GM12878 (cell line): ENCODE results near the gene TGIF2. TPM values are rescaled to one million over a fixed set of nuclear protein-coding genes. Genes with fewer than 3 reads are reported as not detected.

Experiments
- ATAC-seq: fragments of 200-7000 bp; cut with Tn5 transposase; 3 replicates; pipeline ENCODE4 v1.9.1; 2020; ENCODE audit warnings: mild to moderate bottlenecking, moderate library complexity
- Bru-seq: library from RNA; stranded (reverse); fragments of 400-500 nt; gene quantifications from one replicate; lab custom pipeline; 2021; lab: Mats Ljungman, UMichigan
- BruChase-seq, 2 experiments: library from RNA; stranded (reverse); fragments of 400-500 nt; gene quantifications; one replicate each; lab custom pipeline; 2021; lab: Mats Ljungman, UMichigan
- BruUV-seq: library from RNA; stranded (reverse); fragments of 400-500 nt; replicated peaks from 2 replicates; lab custom pipeline; 2021; lab: Mats Ljungman, UMichigan
- CTCF ChIA-PET: fragments of 300-600 bp; sonication (Branson Sonifier 250); formaldehyde crosslinking; extraction: SDS; loops from one replicate; lab custom pipeline; 2021; ENCODE audit warnings: inconsistent platforms; lab: Yijun Ruan, JAX
- POLR2A ChIA-PET: fragments of 350-600 bp; formaldehyde crosslinking; extraction: SDS; loops from one replicate; lab custom pipeline; 2021; ENCODE audit warnings: inconsistent platforms; lab: Charles Lee
- RAD21 ChIA-PET: fragments of 300-600 bp; sonication (Branson Sonifier 250); formaldehyde crosslinking; loops from one replicate; lab custom pipeline; 2023; ENCODE audit warnings: antibody characterized with exemption; ENCODE audit not compliant: unreplicated experiment; lab: Charles Lee
- SMC1A ChIA-PET: fragments of 300-600 bp; sonication (Branson Sonifier 250); formaldehyde crosslinking; loops from one replicate; lab custom pipeline; 2023; ENCODE audit not compliant: unreplicated experiment, uncharacterized antibody; lab: Charles Lee
- DNase-seq: peaks from one replicate; pipeline ENCODE4 v3.0.0-alpha.2; 2011; ENCODE audit warnings: low read depth, low spot score
- FAIRE-seq: peaks from 3 replicates; lab custom pipeline; 2011; peaks lifted over from hg19 to GRCh38; lab: Jason Lieb, UNC
- H2AFZ ChIP-seq: 2 replicates; pipeline ENCODE4 v1.6.0; 2011; ENCODE audit warnings: low read depth, low read length, control low read depth; ENCODE audit not compliant: control insufficient read depth
- H3K27ac ChIP-seq: 2 replicates; pipeline ENCODE4 v1.5.1; 2011; ENCODE audit warnings: control low read depth; ENCODE audit not compliant: control insufficient read depth, insufficient read depth
- H3K27me3 ChIP-seq, 2 experiments: replicated peaks in 1 of 2; 2 replicates each; pipeline versions ENCODE4 v1.6.0 to v1.6.1; 2011; ENCODE audit warnings: low read length in 1 of 2; ENCODE audit not compliant: control insufficient read depth in 2 of 2, insufficient read depth in 2 of 2
- H3K36me3 ChIP-seq, 2 experiments: 2 replicates each; pipeline ENCODE4 v1.5.1; 2011; ENCODE audit warnings: low read length in 1 of 2; ENCODE audit not compliant: control insufficient read depth in 2 of 2, insufficient read depth in 2 of 2
- H3K4me1 ChIP-seq: 2 replicates; pipeline ENCODE4 v1.6.1; 2011; ENCODE audit warnings: mild to moderate bottlenecking, low read length, moderate library complexity, mixed read lengths; ENCODE audit not compliant: control insufficient read depth, insufficient read depth
- H3K4me2 ChIP-seq: 2 replicates; pipeline ENCODE4 v1.6.0; 2011; ENCODE audit warnings: control low read depth; ENCODE audit not compliant: control insufficient read depth, insufficient read depth
- H3K4me3 ChIP-seq: fragments of 200-600 bp; sonication (generic); 2 replicates; pipeline ENCODE4 v1.5.1; 2016
- H3K79me2 ChIP-seq: 2 replicates; pipeline ENCODE4 v1.6.0; 2011; ENCODE audit warnings: low read length; ENCODE audit not compliant: control insufficient read depth, insufficient read depth
- H3K9ac ChIP-seq: 2 replicates; pipeline ENCODE4 v1.8.0; 2011; ENCODE audit warnings: low read length, control low read depth, mixed read lengths; ENCODE audit not compliant: control insufficient read depth, insufficient read depth
- H3K9me3 ChIP-seq: replicated peaks from 3 replicates; pipeline ENCODE4 v1.5.1; 2011; ENCODE audit warnings: mild to moderate bottlenecking, low read length; ENCODE audit not compliant: control insufficient read depth, insufficient read depth
- H4K20me1 ChIP-seq: 2 replicates; pipeline ENCODE4 v1.6.0; 2011; ENCODE audit not compliant: control insufficient read depth, insufficient read depth
- WGBS: methylation state at CpG from one replicate; pipeline ENCODE4 v1.1.6; 2016; ENCODE audit warnings: low lambda C conversion rate; ENCODE audit not compliant: insufficient replicate concordance, insufficient coverage; ENCODE audit errors: missing lambda C conversion rate; 5-methylcytosine and 5-hydroxymethylcytosine counted together
- in situ Hi-C: fragments of 300-500 bp; cut with MboI; formaldehyde crosslinking; loops from 9 replicates; pipeline ENCODE4 v1.14.3; 2018; ENCODE audit warnings: mixed read lengths
- intact Hi-C: fragments of 100-400 bp; cut with micrococcal nuclease; formaldehyde crosslinking; loops from one replicate; pipeline ENCODE4 v1.14.2; 2022; ENCODE audit not compliant: unreplicated experiment
- long read RNA-seq, 2 experiments: library from polyadenylated mRNA; unstranded; transcript quantifications; one replicate each; pipeline ENCODE4 v2.0.0, GENCODE V29; 2019 to 2020
- polyA minus RNA-seq, 3 experiments: library from RNA; depleted of rRNA, polyadenylated mRNA; stranded (reverse); fragments of >200 nt; gene quantifications; 2 replicates each; pipeline ENCODE4 v1.2.3, GENCODE V29; 2011
- polyA plus RNA-seq, 11 experiments: library from polyadenylated mRNA; depleted of rRNA in 4 of 11; unstranded in 6 of 11; stranded (reverse) in 5 of 11; fragments of >200 nt; fragmentation: Nextera tagmentation in 4 of 11; fragmentation: Illumina TruSeq in 1 of 11; extraction: Ambion mirVana in 4 of 11; extraction: Trizol in 1 of 11; gene quantifications; 1 replicate in 1 of 11; 2 replicates in 10 of 11; pipeline versions ENCODE4 v1.2.1 to v1.2.3, GENCODE V29; 2011 to 2016; ENCODE audit warnings: inconsistent platforms in 2 of 11, missing spikeins in 2 of 11, low read depth in 1 of 11
- total RNA-seq, 4 experiments: library from RNA; depleted of rRNA in 3 of 4; stranded (reverse); fragments of >200 nt in 3 of 4; fragmentation: Illumina TruSeq in 1 of 4; extraction: Trizol in 1 of 4; gene quantifications; 2 replicates each; pipeline versions ENCODE4 v1.2.1 to v1.2.3, GENCODE V29; 2013 to 2021
- TF ChIP-seq, protein P1 (sequence below): fragments of 450-650 bp; IDR thresholded peaks from 2 replicates; pipeline ENCODE4 v1.6.1; 2017; ENCODE audit warnings: mild to moderate bottlenecking, moderate library complexity
- TF ChIP-seq, protein P2 (sequence below): IDR thresholded peaks from 2 replicates; pipeline ENCODE4 v1.6.1; 2012; ENCODE audit warnings: mild to moderate bottlenecking, low read depth, low read length
- TF ChIP-seq, protein P3 (sequence below): fragments of 450-650 bp; IDR thresholded peaks from 2 replicates; pipeline ENCODE4 v1.6.1; 2017; ENCODE audit warnings: mild to moderate bottlenecking, moderate library complexity

The TGIF2 gene
- total RNA-seq (2013; cell fraction: nucleolus; rRNA removed): 46.2 and 48.0 TPM in 2 replicates
- total RNA-seq (2014; rRNA removed): 37.2 and 38.7 TPM in 2 replicates
- 24.9 and 27.3 TPM in 2 replicates for total RNA-seq (2014; rRNA removed; fragmentation: Illumina TruSeq; extraction: Trizol)
- 43.5 and 47.1 TPM in 2 replicates for total RNA-seq (2021)
- polyA plus RNA-seq (2011; ENCODE audit: low read depth): 8.9 TPM
- 31.1 and 36.1 TPM in 2 replicates for polyA plus RNA-seq (2011; rRNA removed)
- 42.5 and 47.7 TPM in 2 replicates for polyA plus RNA-seq (2011; cell fraction: cytosol; rRNA removed)
- polyA plus RNA-seq (2011; cell fraction: nucleus; rRNA removed): 23.6 and 25.1 TPM in 2 replicates
- 15.7 and 21.9 TPM in 2 replicates for polyA plus RNA-seq (2012)
- 40.6 and 51.9 TPM in 2 replicates for polyA plus RNA-seq (2014; fragmentation: Illumina TruSeq; extraction: Trizol)
- polyA plus RNA-seq (2014; fragmentation: Nextera tagmentation; extraction: Ambion mirVana): 10 to 100 TPM; 13.1 to 26.4 TPM
- polyA plus RNA-seq (2014; rRNA removed): 37.7 and 40.4 TPM in 2 replicates
- polyA plus RNA-seq (2016; fragmentation: Nextera tagmentation; extraction: Ambion mirVana): 10 to 100 TPM; 26.4 to 38.0 TPM
- polyA minus RNA-seq (2011; rRNA and poly(A)+ RNA removed): 27.0 and 54.7 TPM in 2 replicates
- polyA minus RNA-seq (2011; cell fraction: cytosol; rRNA and poly(A)+ RNA removed): 22.9 and 28.1 TPM in 2 replicates
- polyA minus RNA-seq (2011; cell fraction: nucleus; rRNA and poly(A)+ RNA removed): 7.1 and 14.4 TPM in 2 replicates
- percentile 90 among the genes with signal in this experiment for Bru-seq, nascent RNA
- percentile 96 among the genes with signal in this experiment for BruChase-seq, experiment 1, labeled RNA remaining after a 6-hour chase
- BruChase-seq, experiment 2, labeled RNA remaining after a 2-hour chase: percentile 99 among the genes with signal in this experiment
- long read RNA-seq, experiment 1, transcript TGIF2-201 (3 exons, 3,406 nt): major isoform, 23 of 26 reads
- long read RNA-seq, experiment 1, partial matches to known transcripts: 1 of 26 reads
- long read RNA-seq, experiment 1, other reads (novel, unspliced or antisense): 1 of 26 reads
- long read RNA-seq, experiment 2, partial matches to known transcripts: 0 of 1 reads
- long read RNA-seq, experiment 2, other reads (novel, unspliced or antisense): 1 of 1 reads

DNA sequence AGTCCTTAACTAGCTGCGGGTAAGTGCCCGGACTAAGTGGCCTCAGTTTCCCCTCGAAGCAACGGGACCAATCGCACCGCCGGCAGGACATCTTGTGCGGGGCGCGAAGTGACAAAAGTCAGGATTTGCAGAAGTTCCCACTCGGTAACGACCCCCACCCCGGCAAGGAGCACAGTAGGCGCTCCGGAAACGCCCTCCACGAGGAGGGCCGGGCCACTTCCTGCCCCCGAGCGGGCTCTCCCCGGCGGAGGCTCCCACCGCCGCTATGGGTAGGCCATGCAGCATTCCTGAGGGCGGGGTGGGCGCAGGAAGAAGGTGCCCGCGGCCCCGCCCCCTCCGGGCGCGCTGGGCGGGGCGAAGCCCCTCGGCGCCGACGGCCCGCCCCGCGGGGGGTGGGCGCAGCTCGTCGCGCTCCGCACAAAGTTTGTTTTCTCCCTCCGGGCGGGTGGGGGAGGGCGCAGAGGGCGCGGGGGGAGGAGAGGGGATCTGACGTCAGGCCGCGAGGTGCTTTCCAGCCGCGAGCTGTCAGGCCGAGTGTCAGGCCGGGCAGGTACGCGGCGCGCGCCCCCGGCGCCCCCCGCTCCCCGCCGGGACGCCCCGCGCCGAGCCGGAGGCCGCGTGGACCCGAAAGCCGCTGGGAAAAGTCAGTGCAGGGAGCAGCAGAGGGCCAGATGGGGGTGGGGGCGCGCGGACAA, at the start of gene TGIF2:
Gene TGIF2 (plus strand): TSS at position 495 of the 695 bp plus-strand sequence. CDS start 5,178 bp downstream, outside the sequence.
- H3K9ac ChIP-seq: peak within 1 kb of the TSS; percentile 97
- WGBS: 1% methylated on average over 37 of the region's 80 CpGs
- H3K36me3 ChIP-seq: peaks cover 0 to 7% of the 10 kb centered on the region in 2 experiments; a peak in 2 of 4 replicates
- SMC1A ChIA-PET: interaction anchor here (1.1 to 8.2 kb wide), 4 partner anchors 11 to 30 kb away, joined by 3 to 98 read pairs (median 44); partner anchors contain the start of gene RAB5IF
- POLR2A ChIA-PET: interaction anchor here (0.6 to 10.1 kb wide), 15 partner anchors 12 to 1115 kb away, joined by 3 to 87 read pairs (median 4); partner anchors contain the start of genes NDRG3 and RAB5IF
- no TSS peak for BruUV-seq
- H3K4me3 ChIP-seq: peak within 1 kb of the TSS; percentile 94
- DNase-seq (peak; percentile 48), FAIRE-seq (no peak), ATAC-seq (peak; percentile 81)
- intact Hi-C loops: loop anchor here (1.0 to 10.0 kb wide), 2 partner anchors 32 to 108 kb away; partner anchors contain the start of gene RAB5IF
- RAD21 ChIA-PET: interaction anchor here (0.6 to 9.0 kb wide), 19 partner anchors 12 to 1712 kb away, joined by 3 to 93 read pairs (median 3); partner anchors contain the start of genes DSN1, NDRG3 and RAB5IF
- H3K27ac ChIP-seq: peak within 1 kb of the TSS; percentile 96
- peaks cover 44% of the 10 kb centered on the region for H3K79me2 ChIP-seq
- CTCF ChIA-PET: interaction anchor here (2.5 to 9.0 kb wide), 4 partner anchors 17 to 39 kb away, joined by 8 to 94 read pairs (median 42); partner anchors contain the start of gene RAB5IF
- H3K9me3 ChIP-seq: no peaks in the 10 kb centered on the region
- H4K20me1 ChIP-seq: peaks cover 4% of the 10 kb centered on the region; the same call in 1 of the 2 replicates
- in situ Hi-C loops: no loop called here
- H2AFZ ChIP-seq: peak within 1 kb of the TSS; percentile 75
- no peaks in the 10 kb centered on the region for H3K27me3 ChIP-seq
- peaks cover 5% of the 10 kb centered on the region for H3K4me1 ChIP-seq
- H3K4me2 ChIP-seq: peak within 1 kb of the TSS; percentile 94
- TF ChIP-seq, protein P1, sequence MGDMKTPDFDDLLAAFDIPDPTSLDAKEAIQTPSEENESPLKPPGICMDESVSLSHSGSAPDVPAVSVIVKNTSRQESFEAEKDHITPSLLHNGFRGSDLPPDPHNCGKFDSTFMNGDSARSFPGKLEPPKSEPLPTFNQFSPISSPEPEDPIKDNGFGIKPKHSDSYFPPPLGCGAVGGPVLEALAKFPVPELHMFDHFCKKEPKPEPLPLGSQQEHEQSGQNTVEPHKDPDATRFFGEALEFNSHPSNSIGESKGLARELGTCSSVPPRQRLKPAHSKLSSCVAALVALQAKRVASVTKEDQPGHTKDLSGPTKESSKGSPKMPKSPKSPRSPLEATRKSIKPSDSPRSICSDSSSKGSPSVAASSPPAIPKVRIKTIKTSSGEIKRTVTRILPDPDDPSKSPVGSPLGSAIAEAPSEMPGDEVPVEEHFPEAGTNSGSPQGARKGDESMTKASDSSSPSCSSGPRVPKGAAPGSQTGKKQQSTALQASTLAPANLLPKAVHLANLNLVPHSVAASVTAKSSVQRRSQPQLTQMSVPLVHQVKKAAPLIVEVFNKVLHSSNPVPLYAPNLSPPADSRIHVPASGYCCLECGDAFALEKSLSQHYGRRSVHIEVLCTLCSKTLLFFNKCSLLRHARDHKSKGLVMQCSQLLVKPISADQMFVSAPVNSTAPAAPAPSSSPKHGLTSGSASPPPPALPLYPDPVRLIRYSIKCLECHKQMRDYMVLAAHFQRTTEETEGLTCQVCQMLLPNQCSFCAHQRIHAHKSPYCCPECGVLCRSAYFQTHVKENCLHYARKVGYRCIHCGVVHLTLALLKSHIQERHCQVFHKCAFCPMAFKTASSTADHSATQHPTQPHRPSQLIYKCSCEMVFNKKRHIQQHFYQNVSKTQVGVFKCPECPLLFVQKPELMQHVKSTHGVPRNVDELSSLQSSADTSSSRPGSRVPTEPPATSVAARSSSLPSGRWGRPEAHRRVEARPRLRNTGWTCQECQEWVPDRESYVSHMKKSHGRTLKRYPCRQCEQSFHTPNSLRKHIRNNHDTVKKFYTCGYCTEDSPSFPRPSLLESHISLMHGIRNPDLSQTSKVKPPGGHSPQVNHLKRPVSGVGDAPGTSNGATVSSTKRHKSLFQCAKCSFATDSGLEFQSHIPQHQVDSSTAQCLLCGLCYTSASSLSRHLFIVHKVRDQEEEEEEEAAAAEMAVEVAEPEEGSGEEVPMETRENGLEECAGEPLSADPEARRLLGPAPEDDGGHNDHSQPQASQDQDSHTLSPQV: 0 out of 2 replicates have a peak, but pooled peaks have one; percentile 31
- TF ChIP-seq, protein P2, sequence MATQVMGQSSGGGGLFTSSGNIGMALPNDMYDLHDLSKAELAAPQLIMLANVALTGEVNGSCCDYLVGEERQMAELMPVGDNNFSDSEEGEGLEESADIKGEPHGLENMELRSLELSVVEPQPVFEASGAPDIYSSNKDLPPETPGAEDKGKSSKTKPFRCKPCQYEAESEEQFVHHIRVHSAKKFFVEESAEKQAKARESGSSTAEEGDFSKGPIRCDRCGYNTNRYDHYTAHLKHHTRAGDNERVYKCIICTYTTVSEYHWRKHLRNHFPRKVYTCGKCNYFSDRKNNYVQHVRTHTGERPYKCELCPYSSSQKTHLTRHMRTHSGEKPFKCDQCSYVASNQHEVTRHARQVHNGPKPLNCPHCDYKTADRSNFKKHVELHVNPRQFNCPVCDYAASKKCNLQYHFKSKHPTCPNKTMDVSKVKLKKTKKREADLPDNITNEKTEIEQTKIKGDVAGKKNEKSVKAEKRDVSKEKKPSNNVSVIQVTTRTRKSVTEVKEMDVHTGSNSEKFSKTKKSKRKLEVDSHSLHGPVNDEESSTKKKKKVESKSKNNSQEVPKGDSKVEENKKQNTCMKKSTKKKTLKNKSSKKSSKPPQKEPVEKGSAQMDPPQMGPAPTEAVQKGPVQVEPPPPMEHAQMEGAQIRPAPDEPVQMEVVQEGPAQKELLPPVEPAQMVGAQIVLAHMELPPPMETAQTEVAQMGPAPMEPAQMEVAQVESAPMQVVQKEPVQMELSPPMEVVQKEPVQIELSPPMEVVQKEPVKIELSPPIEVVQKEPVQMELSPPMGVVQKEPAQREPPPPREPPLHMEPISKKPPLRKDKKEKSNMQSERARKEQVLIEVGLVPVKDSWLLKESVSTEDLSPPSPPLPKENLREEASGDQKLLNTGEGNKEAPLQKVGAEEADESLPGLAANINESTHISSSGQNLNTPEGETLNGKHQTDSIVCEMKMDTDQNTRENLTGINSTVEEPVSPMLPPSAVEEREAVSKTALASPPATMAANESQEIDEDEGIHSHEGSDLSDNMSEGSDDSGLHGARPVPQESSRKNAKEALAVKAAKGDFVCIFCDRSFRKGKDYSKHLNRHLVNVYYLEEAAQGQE: no peak
- TF ChIP-seq, protein P3, sequence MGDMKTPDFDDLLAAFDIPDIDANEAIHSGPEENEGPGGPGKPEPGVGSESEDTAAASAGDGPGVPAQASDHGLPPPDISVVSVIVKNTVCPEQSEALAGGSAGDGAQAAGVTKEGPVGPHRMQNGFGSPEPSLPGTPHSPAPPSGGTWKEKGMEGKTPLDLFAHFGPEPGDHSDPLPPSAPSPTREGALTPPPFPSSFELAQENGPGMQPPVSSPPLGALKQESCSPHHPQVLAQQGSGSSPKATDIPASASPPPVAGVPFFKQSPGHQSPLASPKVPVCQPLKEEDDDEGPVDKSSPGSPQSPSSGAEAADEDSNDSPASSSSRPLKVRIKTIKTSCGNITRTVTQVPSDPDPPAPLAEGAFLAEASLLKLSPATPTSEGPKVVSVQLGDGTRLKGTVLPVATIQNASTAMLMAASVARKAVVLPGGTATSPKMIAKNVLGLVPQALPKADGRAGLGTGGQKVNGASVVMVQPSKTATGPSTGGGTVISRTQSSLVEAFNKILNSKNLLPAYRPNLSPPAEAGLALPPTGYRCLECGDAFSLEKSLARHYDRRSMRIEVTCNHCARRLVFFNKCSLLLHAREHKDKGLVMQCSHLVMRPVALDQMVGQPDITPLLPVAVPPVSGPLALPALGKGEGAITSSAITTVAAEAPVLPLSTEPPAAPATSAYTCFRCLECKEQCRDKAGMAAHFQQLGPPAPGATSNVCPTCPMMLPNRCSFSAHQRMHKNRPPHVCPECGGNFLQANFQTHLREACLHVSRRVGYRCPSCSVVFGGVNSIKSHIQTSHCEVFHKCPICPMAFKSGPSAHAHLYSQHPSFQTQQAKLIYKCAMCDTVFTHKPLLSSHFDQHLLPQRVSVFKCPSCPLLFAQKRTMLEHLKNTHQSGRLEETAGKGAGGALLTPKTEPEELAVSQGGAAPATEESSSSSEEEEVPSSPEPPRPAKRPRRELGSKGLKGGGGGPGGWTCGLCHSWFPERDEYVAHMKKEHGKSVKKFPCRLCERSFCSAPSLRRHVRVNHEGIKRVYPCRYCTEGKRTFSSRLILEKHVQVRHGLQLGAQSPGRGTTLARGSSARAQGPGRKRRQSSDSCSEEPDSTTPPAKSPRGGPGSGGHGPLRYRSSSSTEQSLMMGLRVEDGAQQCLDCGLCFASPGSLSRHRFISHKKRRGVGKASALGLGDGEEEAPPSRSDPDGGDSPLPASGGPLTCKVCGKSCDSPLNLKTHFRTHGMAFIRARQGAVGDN: peak; percentile 81
